Left renal pelvis (tissue), 4 donors: ENCODE measurements around the gene NXN. TPM values are rescaled to one million over a fixed set of nuclear protein-coding genes. Genes with fewer than 3 reads are reported as not detected.

ENCODE experiments used
- DNase-seq, 4 donors: peaks; one replicate each; pipeline ENCODE4 v3.0.0-alpha.2; 2013; ENCODE audit warnings: low read depth in 4 of 4, low spot score in 3 of 4
- polyA plus RNA-seq, 4 donors: library from polyadenylated mRNA; unstranded; fragments of 120-200 nt; gene quantifications; one replicate each; pipeline ENCODE4 v1.2.1, GENCODE V29; 2013; ENCODE audit not compliant: insufficient read length in 4 of 4

The NXN gene
- polyA plus RNA-seq, result 10 to 100 TPM; 18.1 to 38.8 (median 35.3) TPM

DNA sequence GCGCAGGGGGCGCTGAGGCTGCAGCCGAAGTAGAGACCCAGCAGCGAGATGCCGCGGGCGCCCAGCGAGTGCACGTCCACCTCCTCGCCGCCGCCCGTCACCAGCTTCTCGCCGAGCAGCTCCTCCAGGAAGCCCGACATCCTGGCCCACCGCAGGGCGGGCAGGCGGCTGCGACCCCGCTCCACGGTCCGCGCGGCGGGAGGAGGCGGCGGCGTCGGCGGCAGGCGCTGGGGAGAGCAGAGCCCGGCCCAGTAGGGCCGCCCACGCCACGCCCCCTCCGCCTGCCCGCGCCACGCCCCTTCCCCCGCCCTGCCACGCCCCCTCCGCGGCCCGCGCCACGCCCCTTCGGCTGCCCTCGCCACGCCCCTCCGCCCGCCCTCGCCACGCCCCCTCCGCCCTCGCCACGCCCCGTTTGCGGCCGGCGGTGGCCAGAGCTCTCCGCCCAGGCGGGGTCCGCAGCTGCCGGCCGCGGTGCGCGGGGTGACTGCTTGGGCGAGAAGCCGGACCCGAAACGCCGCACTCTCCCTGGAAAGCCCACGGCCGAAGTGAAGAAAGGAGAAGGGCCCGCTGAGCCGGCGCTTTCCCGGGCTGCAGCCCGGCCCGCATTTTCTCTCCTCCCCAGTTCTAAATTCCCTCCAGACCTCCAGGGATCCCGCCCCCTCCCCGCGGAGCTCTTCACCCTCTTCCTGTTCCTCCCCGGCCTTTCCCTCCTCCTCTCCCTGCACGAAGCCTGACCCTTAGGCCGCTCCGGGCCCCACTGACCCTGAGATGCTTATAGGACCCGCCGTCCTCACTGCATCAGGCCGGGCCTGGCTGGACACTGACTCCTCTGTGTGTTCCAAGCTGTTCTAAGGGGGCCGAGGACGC is at the start of gene NXN:
Gene NXN, minus strand, starts transcription at position 238 of the 867 bp plus-strand sequence.
- DNase-seq, result peak in 1 of 4 donors; percentile 66

DNA sequence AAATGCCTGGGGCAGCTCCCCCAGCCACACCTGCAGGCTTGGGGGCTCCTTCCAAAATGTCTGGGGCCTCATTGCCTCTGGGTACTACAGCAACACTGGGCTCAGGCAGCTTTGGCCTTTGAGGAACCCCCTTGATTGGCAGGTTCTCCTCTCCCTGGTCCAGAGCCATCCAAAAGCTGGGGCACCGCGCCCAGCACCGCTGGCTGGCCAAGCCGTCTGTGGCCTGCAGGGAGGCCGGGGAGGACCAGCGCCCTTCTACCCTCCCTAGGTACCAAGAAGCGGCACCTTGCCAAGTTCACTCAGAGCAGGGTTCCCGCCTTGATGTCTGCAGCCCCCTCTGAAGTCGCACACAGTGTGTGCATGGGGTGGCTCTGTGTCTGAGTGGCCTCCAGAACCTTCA is 47.5 kb upstream of the NXN start:
- no peak for DNase-seq

DNA sequence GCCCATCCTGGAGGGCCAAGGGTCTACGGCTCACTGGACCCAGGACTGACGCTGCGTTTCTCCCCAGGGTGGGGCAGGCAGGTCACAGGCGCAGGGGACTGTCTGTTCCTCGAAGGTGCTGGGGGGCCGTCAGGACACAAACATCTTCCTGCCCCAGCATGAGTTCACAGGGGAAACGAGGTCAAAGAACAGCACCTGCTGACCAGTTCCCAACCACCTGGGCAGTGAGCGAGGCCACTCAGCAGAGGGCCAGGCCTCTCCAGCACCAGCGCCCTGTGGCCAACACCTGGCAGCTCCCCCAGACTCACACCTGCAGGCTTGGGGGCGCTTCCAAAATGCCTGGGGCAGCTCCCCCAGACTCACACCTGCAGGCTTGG is 47.0 kb upstream of the NXN start:
- DNase-seq, result no peak

DNA sequence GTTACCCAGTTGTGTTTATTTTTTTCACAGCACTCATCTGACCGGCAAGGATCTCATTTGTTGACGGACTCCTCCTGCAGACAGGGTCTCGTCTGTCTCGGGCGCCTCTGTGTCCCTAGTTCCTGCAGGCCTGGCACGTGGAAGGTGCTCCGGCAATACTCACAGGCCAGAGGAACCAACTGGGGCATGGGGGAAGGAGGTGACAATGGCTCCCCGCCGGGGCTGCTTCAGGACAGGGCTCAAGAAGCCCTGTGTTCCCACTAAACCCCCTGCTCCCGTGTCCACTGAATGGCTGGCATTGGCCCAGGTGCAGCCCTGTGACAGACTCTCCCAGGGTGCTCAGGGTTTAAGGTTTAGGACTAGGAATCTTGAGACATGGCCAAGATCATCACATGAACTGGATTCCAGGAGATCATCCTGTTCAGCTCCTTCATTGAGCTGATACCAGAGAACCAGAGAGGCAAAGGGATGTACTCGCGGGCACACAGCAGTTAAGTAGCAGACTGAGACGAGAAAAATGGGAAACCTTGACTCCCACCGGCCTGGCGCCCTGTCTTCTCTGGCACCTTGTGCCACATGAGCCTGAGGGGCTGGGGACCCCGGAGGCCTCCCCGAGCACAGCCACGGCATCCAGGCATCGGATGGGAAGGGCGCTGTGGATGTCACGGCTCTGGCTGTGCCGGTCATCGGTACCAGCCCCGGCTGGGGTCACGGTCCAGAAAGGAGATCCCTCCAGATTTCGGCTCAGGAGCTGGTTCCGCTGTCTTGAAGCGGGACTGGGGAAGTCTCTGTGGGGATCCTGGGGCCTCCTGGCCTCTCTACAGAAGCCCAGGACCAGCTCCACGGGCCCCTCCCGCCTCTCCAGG is 46.4 kb upstream of the NXN start:
- no peak for DNase-seq

DNA sequence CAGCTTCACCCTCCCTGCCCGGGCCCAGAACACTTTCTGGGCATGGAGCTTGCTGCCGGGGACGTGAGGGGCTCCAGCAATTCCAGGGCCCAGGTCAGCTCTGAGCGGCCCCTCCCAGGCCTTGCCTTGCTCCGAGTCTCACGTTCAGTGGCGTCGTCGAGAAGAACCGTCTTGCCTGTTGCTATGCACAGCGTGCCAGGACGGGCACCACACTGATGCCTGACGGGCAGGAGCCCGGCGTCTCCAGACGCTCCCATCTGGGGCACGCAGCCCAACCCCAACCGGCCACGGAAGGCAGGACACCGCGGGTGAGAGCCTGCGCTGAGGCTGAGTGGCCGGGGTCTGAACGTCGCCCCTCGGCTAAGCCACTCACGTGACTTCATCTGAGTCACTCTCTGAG is 44.5 kb upstream of the NXN start:
- no peak for DNase-seq

DNA sequence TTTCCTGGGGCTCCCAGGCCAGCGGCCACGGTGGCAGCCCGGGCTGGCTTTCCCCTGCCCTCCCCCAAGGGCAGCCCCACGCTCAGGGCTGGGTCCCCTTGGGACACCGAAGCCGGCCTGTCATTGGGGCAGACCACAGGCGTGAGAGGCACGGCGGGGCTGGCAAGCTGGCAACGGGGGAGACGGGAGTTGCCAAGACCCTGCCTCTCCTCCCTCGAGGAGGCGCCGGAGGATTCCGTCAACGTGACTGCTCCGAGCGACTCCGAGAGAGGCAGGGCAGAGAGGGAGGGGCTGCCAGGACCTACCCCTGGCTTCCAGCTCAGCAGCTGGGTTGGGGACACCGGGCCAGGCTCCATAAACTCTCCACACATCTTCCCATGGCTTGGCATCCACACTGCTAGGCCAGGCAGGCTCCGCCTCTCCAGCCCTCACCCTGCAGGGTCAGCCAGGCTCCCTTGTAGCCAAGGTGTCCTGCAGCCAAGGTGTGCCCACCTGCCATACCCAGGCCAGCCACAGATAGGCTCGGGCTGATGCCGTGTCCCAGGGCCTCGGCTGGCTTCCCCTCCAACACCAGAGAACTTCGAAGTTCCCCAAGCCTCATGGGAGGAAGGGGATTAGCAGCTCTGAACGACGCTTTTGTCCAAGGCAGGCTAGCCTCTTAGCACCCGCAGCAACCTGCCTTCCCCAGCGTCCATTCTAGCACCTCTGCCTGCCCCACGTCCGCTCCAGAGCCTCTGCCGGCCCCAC is 42.9 kb upstream of the NXN start:
- no peak for DNase-seq

DNA sequence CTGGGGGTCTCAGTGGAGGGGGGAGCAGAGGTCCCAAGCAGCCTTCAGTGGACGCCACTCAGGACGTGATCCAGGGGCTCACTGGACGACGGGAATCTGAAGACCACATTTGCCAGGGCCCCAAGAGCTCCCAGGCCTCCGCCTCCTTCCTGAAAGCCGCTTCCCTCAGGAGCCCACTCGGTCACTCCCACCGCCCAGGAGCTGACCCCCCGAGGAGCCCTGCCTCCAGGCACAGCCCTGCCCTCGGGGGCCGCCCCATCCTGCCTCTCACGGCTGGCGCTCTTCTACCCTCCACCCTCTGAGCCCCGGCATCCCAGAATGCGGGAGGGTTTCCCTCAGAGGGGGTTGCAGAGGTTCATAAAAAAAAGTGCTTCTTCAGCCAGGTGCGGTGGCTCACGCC is 41.6 kb upstream of the NXN start:
- DNase-seq, result no peak

DNA sequence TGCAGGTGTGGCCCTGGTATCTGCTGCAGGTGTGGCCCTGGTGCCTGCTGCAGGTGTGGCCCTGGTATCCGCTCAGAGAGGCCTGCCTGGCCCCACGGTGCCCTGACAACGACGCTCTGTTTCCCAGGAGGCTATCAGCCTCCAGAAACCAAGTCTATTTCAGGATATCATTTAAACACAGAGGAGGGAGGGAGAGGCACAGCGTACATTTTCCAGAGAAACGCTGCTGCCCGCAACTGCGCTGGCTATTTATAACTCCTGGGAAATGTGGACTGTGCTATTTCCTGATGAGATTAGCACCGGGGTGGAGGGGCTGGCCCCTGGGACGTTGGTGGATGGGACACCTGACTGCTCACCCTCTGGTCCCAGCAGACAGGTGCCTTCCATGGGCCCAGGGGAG is 39.9 kb upstream of the NXN start:
- no peak for DNase-seq

DNA sequence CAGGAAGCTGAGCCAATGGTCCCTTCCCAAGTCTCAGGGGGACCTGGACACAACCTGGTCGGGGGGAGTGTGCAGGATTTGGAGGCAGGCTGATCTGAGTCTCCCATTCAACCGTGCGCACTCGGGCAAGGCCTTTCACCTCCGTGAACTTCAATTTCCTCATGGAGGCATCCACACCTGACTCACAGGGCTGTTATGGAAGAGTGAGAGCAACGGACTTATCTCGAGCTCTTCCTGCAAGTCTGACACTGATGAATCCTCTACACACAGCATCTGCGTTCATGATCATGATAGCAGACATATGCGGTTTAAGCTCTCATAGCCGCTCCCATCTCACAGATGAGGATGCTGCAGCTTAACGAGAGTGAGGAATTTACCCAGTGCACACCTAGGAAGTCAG is 39.0 kb upstream of the NXN start:
- no peak for DNase-seq

DNA sequence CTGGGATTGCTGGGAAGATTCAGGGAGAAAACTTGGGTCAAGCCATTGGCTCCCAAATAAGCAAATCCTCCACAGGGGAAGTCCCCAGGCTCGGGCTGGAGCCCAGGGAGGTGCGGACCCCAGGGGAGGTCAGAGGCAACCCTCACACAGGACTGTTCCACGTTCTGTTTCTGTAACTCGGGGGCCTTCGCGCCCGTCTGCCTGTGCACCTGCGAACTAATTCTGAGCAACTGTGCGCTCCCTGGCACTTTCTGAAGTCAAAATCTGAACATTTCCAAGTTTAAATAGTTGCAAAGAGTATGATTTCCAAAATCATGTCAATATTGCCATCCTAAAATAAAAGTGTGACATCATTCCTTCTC is 34.1 kb upstream of the NXN start:
- DNase-seq, result no peak

DNA sequence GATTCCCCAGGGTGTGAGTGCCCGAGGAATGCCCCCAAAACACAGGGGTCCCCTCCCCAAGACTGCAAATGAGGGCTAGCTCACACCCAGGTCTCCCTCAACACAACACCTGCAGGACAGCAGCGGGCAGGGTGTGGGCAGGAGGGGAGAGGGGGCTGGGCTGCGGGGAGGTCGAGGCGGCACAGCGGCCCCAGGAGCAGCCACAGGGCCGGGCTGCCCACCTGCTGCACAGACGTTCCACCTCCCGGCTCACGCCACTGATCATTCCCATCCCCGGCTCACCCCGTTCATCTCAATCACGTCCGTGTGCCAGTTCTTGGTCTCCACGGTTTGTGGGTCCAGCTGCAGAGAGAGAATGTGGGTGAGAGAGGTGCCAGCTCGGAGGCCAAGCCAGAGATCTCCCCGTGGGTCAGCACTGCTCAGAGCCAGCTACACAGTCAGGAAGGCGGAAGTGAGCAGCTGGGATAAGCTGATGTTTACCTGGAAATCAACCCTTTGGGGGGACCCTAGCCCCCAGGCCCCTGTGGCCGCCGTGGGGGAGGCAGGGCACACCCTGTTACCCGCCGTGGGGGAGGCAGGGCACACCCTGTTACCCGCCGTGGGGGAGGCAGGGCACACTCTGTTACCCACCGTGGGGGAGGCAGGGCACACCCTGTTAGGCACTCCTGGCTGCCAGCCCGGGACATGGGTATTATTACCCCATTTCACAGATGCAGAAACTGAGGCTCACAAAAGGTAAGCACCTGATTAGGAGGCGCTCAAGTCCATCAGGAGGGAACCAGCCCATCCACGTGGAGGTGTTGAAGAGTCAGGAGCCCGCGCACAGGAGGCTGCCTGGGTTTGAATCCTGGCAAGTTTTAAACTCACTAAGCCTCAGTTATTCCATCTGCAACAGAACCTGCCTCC is 33.5 kb upstream of the NXN start:
- no peak for DNase-seq

DNA sequence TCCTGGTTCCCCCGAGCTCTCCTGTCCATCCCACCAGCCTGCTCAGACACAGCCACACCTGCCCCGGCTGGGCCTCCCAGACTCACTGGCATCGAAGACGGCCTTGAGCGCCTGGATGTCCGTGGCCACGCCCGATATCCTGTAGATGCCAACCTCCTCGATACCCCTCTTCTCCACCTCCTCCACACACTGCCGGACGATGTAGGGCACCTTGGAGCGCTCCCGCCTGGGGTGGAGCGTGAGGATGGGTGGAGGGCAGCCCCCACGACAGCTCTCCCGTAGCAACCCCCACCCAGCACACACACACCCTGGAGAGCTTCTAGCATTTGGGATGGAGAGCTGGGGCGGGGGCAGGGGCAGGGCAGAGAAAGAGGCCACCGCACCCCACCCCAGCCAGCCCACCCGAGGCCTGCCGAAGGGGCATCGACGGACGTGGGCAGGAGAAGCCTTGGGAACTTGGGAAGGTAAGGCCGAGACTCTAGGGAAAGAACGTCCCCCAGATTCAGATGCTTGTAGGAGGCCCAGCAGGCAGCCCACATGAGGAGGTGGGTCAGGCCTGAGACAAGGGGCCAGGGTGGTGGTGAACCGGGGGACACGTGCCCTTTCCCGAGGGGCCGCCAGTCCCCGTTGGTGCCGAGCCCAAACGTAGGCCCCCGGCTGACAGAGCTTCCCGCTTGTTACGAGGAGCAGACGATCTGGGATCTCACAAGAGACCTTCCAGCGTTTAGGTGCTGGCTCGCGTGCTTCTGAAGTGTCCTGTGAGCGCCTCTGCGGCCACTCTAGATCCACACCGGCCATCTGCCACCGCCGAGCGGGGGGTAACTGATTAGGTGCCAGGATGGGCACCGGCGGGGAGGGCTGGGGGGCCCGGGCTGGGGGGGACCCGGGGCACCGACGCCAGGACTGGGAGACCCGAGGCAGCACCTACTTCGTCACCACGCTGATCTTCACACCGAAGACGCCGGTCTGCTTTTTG is 32.5 kb upstream of the NXN start:
- no peak for DNase-seq

DNA sequence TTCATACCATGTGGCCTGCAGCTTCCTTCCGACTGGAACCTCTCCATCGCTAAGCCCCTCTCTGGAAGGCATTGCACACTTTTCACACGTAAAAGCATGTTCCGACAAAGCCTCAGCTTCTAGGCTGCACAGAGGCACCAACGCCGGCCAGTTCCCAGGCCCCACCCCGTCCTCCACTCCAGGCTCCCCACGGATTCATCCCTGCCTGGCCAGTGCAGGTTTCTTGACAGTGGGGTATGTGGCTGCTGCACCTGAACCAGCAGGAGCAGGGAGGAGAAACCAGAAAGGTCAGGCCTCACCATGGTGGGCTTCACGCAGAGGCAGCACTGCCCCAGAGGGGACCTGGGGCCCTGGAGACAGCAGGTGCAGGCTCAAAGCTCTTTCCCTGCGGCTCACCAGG is 31.6 kb upstream of the NXN start:
- no peak for DNase-seq

DNA sequence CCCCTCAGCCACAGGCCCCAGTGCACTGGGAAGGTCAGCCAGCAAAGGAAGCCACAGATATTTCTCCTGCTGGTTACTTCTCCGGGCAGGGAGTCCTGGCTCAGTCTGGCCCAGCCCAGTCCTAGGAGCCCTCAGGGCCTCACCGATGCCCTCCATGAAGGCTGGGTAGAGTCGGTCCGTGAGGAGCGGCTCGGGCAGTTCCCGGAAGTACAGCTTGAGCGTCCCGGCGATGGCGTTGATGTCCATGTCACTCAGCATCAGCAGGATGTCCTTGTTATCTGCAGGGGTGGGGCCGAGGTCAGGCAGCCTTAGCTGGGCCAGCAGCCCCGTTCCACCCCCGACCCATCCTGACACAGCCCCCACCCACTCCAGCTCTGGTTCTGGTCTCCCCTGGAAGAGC is 31.0 kb upstream of the NXN start:
- no peak for DNase-seq

DNA sequence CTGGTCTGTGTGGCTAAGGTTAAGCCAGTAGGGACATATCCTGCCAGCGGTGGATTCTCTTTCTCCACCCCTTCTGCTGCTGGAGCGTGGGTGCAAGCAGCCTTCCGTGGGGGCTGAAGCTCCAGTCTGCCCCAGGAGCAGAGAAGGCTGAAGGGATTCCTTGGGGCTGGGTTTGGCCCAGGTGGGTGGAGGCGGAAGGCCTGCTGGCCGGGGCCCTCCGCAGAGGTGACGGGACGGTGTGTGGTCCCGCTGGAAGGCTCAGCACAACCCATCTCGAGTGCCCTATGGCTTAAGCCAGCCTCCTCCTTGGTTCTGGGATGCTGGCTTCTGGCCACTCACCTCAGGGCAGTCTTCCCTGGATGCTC is 30.5 kb upstream of the NXN start:
- DNase-seq, result no peak

DNA sequence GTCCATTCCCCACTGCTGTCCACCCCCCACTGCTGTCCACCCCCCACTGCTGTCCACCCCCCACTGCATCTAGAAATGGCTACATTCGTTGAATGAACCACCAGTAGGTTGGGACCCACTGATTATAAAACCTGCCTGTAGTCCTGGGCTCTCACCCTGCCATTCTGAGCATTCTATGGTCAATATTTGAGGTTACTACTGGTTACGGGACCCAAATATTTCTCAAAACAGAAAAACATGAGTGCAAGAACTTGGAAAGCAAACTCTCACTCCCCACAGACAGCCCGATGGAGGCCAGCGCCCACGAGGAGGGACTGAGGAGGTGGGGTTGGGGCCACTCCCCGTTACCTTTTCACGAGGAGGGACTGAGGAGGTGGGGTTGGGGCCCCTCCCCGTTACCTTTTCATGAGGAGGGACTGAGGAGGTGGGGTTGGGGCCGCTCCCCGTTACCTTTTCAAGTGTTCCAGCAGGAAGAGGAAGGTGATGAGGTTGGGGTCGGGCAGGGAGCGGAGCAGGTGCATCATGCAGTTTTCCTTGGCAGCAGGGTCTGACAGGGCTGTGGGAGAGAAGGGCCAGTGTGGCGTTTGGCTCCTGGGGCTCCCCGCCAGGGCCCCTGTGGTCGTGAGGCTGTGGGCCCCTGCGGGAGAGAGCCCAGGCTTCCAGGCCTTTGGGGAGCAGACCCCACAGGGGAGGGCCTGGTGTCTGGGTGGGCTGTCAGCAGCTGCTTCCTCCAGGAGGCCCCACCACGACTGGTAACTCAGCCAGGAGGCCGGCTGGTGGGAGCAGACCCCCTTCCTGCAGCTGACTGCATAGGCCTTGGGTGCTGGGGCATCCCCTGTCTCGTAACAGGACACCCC is 29.9 kb upstream of the NXN start:
- DNase-seq, result no peak

DNA sequence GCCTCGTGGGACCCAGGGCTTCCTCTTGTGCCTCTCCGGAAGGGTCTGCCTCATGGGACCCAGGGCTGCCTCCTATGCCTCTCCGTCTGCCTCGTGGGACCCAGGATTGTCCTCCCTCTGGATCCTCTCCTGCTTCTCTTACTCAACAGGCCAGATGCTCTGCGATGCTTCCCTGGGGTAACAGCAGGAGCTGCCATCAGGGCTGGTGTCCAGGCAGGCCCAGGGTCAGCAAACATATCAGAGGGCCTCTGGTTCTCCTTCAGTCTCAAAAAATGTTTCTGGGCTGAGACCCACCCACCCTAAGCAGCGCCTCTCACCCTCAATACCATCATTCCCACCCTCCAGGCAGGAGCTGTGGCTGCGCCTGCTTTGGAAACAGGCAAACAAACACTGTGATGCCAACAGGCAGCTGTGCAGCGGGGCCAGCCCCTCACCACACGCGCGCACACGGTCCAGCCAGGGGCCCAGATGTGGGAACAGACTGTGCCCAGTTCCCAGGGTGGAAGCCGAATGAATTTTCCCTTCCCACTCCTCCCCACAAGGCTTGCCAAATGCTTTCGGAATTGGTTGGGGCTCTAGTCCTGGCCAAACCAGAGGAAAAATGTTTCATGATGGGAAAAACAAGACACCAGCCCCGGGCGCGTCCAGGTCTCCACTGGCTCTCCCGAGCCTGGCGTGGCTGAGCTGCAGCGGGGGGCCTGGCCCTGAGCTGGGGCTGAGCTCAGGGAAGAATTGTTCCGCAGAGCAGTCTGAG is 28.6 kb upstream of the NXN start:
- no peak for DNase-seq
